HG02973 (cell line): ENCODE data around the gene ELF5.

ENCODE experiments used
- ATAC-seq: cut with Tn5 transposase; IDR thresholded peaks from one replicate; pipeline ENCODE4 v1.9.1; 2021; ENCODE audit warnings: moderate library complexity; ENCODE audit not compliant: unreplicated experiment

Gene ELF5

GRCh38 chr11:34513682-34514449 is at the start of gene ELF5:
Gene ELF5 (minus strand): TSS chr11:34513794. CDS start chr11:34505749, 8,045 bp downstream.
- ATAC-seq: no peak

- ATAC-seq: no peak
These were observed 49.4 kb upstream of the ELF5 start for GRCh38 chr11:34562976-34563375.

- no peak for ATAC-seq
These were observed 46.9 kb upstream of the ELF5 start for GRCh38 chr11:34560511-34560910.

GRCh38 chr11:34558673-34559072 is 45.1 kb upstream of the ELF5 start:
- no peak for ATAC-seq

DNA sequence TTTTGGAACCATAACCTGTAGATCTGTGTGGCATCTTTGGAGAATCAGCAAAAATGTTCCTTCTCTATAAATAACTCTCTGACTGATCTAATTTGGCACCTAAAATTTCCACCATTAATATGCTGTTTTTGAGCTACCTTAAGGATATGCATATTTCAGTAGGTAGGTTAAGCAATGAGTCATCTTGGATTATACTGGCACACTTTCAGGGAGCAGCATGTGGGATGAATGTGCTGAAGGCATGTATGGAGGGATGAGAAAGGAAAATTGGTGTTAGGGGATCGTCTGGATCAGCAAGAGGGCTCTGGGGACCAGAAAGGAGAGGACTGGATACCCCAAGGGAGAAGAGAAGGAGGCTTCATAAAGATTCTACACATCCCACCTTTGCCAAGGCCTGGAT is 44.6 kb upstream of the ELF5 start:
- ATAC-seq: no peak

- ATAC-seq: no peak
These were observed 38.7 kb upstream of the ELF5 start for GRCh38 chr11:34552270-34552669.

DNA sequence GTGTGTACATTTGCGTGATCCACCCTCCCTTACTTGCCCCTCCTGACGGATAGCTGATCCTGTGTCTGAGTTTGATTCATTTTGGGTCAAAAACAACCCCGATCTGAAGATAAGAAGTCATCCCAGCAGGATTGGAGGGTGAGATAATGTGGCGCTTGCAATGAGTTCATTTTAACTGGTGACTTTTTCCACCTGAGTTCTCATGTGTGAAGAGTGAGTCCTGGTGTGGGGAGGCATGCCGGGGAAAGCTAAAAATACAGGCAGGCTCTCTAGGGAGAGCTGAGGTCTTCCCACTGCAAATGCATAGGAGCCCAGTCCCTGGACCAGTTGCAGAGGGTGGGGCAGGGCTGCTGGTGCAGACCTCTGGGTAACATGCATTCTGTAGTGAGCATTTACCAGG is 35.7 kb upstream of the ELF5 start:
- no peak for ATAC-seq

- no peak for ATAC-seq
These were observed 34.7 kb upstream of the ELF5 start for GRCh38 chr11:34548278-34548677.

DNA sequence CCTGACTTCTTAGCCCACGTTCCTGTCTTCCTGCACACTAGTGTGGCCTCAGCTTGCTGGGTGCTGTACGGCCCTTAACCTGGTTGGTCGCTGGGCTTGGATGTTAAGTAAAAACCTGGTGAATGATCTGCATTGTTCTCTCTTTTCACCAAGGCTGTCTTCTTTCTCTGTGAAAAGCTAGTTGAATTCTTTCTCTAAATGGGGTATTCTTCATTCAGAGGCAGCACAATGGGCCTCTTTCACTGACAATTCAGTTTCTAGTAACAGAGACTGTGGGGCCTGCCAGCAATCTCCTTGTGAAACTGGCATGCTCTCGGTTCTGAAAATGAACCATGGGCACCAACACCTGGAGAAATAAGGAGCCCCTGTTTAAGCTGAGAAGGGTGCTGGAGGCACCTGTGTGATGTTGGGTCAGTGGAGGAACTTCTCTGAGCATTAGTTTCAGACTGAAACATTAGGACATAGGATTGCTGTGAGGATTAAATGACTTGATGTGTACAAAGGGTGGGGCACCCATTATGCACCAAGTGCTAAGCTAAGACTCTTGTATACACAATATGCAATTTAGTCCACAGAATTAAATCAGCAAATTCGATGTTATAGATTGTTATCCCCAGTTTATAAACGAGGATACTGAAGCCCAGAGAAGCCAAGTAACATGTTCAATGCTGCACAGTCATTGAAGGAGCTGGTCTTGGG is 33.1 kb upstream of the ELF5 start:
- no peak for ATAC-seq

- no peak for ATAC-seq
These were observed 28.5 kb upstream of the ELF5 start for GRCh38 chr11:34542089-34542488.

- ATAC-seq: no peak
These were observed 27.3 kb upstream of the ELF5 start for GRCh38 chr11:34540870-34541269.

DNA sequence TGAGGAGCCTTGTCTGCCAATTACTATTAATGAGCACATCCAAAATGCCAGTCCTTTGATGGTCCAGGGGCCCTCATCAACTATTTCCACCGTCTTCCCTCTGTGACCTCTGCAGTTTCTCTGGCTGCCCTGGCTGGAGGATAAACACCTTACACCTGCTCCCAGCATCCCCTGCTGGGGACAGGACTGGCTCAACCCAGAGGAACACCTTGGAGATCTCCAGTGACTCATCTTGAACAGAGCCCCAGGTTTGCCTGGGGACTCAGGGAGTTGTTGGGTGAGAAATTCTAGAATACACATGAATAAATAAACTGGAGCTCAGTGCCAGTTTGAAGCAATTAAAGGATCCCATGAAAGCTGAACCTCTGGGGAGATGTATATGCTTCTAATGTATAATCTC is 24.0 kb upstream of the ELF5 start:
- ATAC-seq: no peak

DNA sequence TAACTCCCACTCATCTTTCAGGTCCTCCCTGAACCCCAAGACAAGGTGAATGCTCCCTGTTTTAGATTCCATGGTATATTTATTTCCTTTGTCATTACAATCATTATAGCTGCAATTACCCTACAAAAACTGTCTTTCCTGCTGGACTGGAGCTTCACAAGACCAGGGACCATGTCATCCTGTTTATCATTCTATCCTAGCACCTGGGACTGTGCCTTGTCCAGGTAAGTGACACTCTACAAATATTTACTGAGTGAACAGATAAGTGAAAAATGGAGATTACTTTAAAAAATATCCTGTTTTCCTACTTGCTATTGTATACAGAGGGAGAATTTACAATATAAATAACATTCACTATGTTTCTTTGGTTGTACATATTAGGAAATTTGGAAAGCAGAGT is 22.5 kb upstream of the ELF5 start:
- ATAC-seq: no peak

DNA sequence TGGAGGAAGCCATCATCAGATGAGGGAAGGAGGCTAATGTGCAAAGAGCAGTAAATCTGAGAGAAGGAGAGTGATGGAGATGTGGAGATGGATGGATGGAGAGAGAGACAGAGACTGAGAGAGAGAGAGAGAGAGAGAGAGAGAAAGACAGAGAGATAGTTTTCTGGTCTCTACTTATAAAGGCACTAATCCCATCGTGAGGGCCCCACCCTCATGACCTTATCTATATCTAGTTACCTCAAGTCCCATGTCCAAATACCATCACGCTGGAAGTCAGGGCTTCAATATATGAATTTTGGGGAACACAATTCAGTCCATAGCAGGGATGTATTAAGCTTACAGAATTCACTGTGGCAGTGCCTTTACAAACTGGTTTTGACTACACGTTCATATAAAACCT is 21.2 kb upstream of the ELF5 start:
- no peak for ATAC-seq

- no peak for ATAC-seq
These were observed 18.1 kb upstream of the ELF5 start for GRCh38 chr11:34531663-34532062.

- ATAC-seq: no peak
These were observed 17.1 kb upstream of the ELF5 start for GRCh38 chr11:34530545-34531234.

DNA sequence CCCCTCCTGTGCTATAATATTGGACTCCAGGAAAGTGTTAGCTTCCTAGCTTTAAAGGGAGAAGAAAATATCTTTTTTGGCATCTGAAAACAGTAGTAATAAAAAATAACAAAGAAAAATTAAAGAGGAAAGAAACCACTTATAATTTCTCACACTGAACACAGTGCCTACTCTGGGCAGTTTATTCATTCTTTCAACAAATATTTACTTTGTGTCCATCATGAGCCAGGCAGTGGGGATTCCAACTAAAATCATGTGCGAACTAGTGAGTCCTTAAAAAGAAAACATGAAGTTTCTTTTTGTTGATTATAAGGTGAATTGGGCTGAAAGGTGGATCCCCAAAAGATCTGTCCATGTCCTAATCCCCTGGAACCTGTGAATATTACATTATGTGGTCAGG is 16.0 kb upstream of the ELF5 start:
- no peak for ATAC-seq

- ATAC-seq: no peak
These were observed 14.5 kb upstream of the ELF5 start for GRCh38 chr11:34528072-34528471.

- ATAC-seq: no peak
These were observed 12.5 kb upstream of the ELF5 start for GRCh38 chr11:34525888-34526657.

DNA sequence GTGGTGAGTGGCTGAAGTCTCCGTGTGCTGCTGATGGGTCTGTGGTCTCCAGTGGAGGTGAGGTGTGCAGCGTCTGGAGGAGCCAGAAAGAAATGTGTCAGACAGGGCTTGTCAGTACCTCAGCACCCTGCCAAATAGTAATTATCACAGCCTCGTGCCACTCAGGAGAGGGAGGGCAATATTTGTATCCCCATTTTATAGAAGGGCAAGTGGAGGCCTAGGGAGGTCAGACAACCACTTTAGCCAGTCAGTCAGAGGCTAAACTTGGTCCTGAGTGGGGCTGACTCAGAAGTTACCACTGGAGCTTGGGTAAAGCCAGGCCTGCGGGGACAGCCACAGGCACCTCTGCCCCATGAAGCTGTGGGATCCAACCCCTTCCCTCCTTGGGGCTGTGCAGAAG is 11.5 kb upstream of the ELF5 start:
- ATAC-seq: no peak

GRCh38 chr11:34524696-34525095 is 11.1 kb upstream of the ELF5 start:
- no peak for ATAC-seq
